Lung (tissue), 12 donors: ENCODE results near the gene KRTAP10-7. TPM values are rescaled to one million over a fixed set of nuclear protein-coding genes. Genes with fewer than 3 reads are reported as not detected.
"Not testable (repeated sequence)": the region's sequence is repeated elsewhere in the genome, so short reads cannot be mapped to it uniquely, and the experiment has no call there.

Source experiments
- ATAC-seq: fragments of 200-7000 bp; cut with Tn5 transposase; one replicate; pipeline ENCODE4 v1.9.1; 2020; ENCODE audit warnings: moderate number of reproducible peaks; ENCODE audit not compliant: insufficient read depth, low FRiP score
- DNase-seq, 3 donors: peaks; one replicate each; pipeline ENCODE4 v3.0.0-alpha.2; 2013 to 2017
- H3K27ac ChIP-seq, 2 donors: one replicate each; pipeline ENCODE4 v1.5.1; 2013; ENCODE audit warnings: mild to moderate bottlenecking in 2 of 2, moderate library complexity in 2 of 2, control low read depth in 1 of 2, inconsistent platforms in 1 of 2, low read depth in 1 of 2, low read length in 1 of 2
- H3K27me3 ChIP-seq, 3 donors: one replicate each; pipeline ENCODE4 v1.5.1; 2013; ENCODE audit warnings: low read length in 2 of 3; ENCODE audit not compliant: control insufficient read depth in 3 of 3, insufficient read depth in 3 of 3
- H3K36me3 ChIP-seq, 4 donors: one replicate each; pipeline ENCODE4 v1.5.1; 2013; ENCODE audit warnings: low read length in 4 of 4, mild to moderate bottlenecking in 1 of 4, moderate library complexity in 1 of 4; ENCODE audit not compliant: control insufficient read depth in 4 of 4, insufficient read depth in 4 of 4
- H3K4me1 ChIP-seq, 5 donors: one replicate each; pipeline ENCODE4 v1.5.1; 2013; ENCODE audit warnings: low read length in 5 of 5, mild to moderate bottlenecking in 2 of 5, moderate library complexity in 1 of 5; ENCODE audit not compliant: control insufficient read depth in 5 of 5, insufficient read depth in 5 of 5
- H3K4me3 ChIP-seq: one replicate; pipeline ENCODE4 v1.5.1; 2013; ENCODE audit warnings: mild to moderate bottlenecking, control low read depth, moderate library complexity
- H3K9ac ChIP-seq, 2 donors: one replicate each; pipeline ENCODE4 v1.5.1; 2013; ENCODE audit warnings: low read length in 2 of 2, control low read depth in 1 of 2; ENCODE audit not compliant: insufficient read depth in 1 of 2
- H3K9me3 ChIP-seq, 4 donors: one replicate each; pipeline ENCODE4 v1.5.1; 2013; ENCODE audit warnings: low read length in 3 of 4, mild to moderate bottlenecking in 1 of 4, moderate library complexity in 1 of 4; ENCODE audit not compliant: control insufficient read depth in 4 of 4, insufficient read depth in 3 of 4
- CTCF ChIP-seq: IDR thresholded peaks from 2 replicates; pipeline ENCODE4 v1.5.1; 2012; ENCODE audit warnings: mild to moderate bottlenecking; ENCODE audit errors: control extremely low read depth, extremely low read depth
- WGBS, 2 donors: extraction: QIAGEN DNeasy Blood & Tissue Kit; methylation state at CpG; one replicate each; pipeline ENCODE4 v1.1.7; 2013; 5-methylcytosine and 5-hydroxymethylcytosine counted together
- polyA plus RNA-seq, 2 donors: library from polyadenylated mRNA; stranded (reverse); fragments of 200-250 nt; gene quantifications; one replicate each; pipeline ENCODE4 v1.2.1, GENCODE V29; 2013
- total RNA-seq, 2 donors: library from RNA; depleted of rRNA in 1 of 2; stranded (reverse); fragments of >200 nt in 1 of 2; gene quantifications; one replicate each; pipeline ENCODE4 v1.2.1, GENCODE V29; 2014 to 2021
- donor health status: control.
- donor health status: control.
- donor health status: Bipolar disorder and iron deficiency.
- donor health status: healthy.
- donor health status: DM: yes; HTN: yes; CAD: no.

The KRTAP10-7 gene
- total and polyA plus RNA-seq, 4 donors, result not detected

- no peak overlapping the region for H3K9ac ChIP-seq
- WGBS, 2 donors, result 74 to 77% methylated on average over 20 to 22 of the region's 22 CpGs
- no peak overlapping the region for H3K4me3 ChIP-seq
- no peak for TF ChIP-seq CTCF
- ATAC-seq (no peak), DNase-seq (no peak)
- peaks cover 0 to 6% (median 6%) of the 10 kb centered on the region in 3 donors for H3K27me3 ChIP-seq
- no peaks in the 10 kb centered on the region for H3K36me3 ChIP-seq
- no peak overlapping the region for H3K27ac ChIP-seq
- H3K9me3 ChIP-seq, result peaks cover 0 to 36% (median 5%) of the 10 kb centered on the region in 4 donors
- H3K4me1 ChIP-seq, result no peaks in the 10 kb centered on the region
These were observed 21.2 kb upstream of the KRTAP10-7 start for GRCh38 chr21:44579056-44579832.

DNA sequence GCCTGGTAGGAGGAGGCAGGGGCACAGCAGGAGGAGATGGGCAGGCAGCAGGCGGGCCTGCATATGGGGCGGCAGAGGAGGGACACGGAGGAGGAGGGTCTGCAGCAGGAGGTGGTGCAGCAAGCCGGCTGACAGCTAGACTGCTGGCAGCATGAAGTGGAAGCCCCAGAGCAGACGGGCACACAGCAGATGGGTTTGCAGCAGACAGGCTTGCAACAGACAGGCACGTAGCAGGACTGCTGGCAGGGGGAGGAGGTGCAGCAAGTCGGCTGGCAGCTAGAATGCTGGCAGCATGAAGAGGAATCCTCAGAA, 20.6 kb upstream of the KRTAP10-7 start:
- ATAC-seq (no peak), DNase-seq (no peak)
- Histone ChIP-seq H3K9ac (no peak overlapping the region), H3K27ac (no peak overlapping the region), H3K36me3 (no peaks in the 10 kb centered on the region), H3K4me1 (no peaks in the 10 kb centered on the region), H3K9me3 (peaks cover 0 to 36% (median 5%) of the 10 kb centered on the region in 4 donors), H3K27me3 (peaks cover 2 to 6% (median 6%) of the 10 kb centered on the region in 3 donors), H3K4me3 (no peak overlapping the region)
- 75% methylated on average over 7 of the region's 7 CpGs for WGBS, 2 donors
- no peak for TF ChIP-seq CTCF

- not testable (repeated sequence) for H3K36me3 ChIP-seq, H3K4me1 ChIP-seq, H3K27ac ChIP-seq, H3K27me3 ChIP-seq, ATAC-seq, H3K4me3 ChIP-seq, H3K9ac ChIP-seq, DNase-seq
- H3K9me3 ChIP-seq, result peaks cover 0 to 36% (median 5%) of the 10 kb centered on the region in 4 donors
- 41 to 44% methylated on average over 18 to 19 of the region's 19 CpGs for WGBS, 2 donors
These were observed 20.1 kb upstream of the KRTAP10-7 start, which contains the start of gene KRTAP10-5 for GRCh38 chr21:44580231-44580821. Gene KRTAP10-5, minus strand, starts transcription at chr21:44580604. Its CDS starts 26 bp downstream, at chr21:44580578.

DNA sequence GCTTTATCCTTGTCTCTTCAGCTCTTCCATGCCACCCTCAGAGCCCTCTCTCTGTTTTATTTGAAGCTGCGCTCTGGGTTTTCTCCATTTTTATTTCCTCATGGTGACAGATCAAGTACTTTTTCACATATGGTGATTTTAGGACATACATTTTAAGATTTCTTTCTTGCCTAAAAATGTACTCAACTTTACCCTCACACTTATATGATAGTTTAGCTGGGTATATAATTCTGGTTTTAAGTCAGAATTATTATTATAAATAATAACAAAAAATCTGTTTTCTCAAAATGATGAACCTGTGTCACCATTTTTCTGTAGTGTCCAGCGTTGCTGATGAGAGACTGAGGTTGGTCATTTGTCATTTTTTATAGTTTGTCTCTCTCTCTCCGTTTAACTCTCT, 19.2 kb upstream of the KRTAP10-7 start:
- Histone ChIP-seq H3K36me3 (no peaks in the 10 kb centered on the region), H3K4me3 (no peak overlapping the region), H3K9me3 (peaks cover 0 to 35% (median 5%) of the 10 kb centered on the region in 4 donors), H3K9ac (no peak overlapping the region), H3K4me1 (no peaks in the 10 kb centered on the region), H3K27ac (no peak overlapping the region), H3K27me3 (peaks cover 2 to 6% (median 6%) of the 10 kb centered on the region in 3 donors)
- 85 to 87% methylated on average over 3 of the region's 3 CpGs for WGBS, 2 donors
- DNase-seq, result no peak
- TF ChIP-seq CTCF, result no peak
- no peak for ATAC-seq
